ENCODE measurements around the gene MAML3.

MAML3 gene

GRCh38 chr4:140187316-140187695 is 33.3 kb upstream of the MAML3 start:
- Histone ChIP-seq H3K36me3 (ENCODE audit: low read depth) (no peaks in the 10 kb centered on the region), H3K4me1 (ENCODE audit: insufficient read depth, poor library complexity, severe bottlenecking) (peaks cover 14% of the 10 kb centered on the region), H3K27ac (ENCODE audit: poor library complexity, severe bottlenecking) (peak overlapping the region; percentile 24), H3K9me3 (ENCODE audit: severe bottlenecking) (no peaks in the 10 kb centered on the region), H3K4me3 (ENCODE audit: severe bottlenecking) (no peak overlapping the region), H3K27me3 (ENCODE audit: insufficient read depth, poor library complexity, severe bottlenecking) (no peaks in the 10 kb centered on the region)
- no peak for ATAC-seq (ENCODE audit: low read depth)
- DNase-seq (ENCODE audit: low spot score) = no peak
- TF ChIP-seq CTCF (IDR thresholded peaks at IDR 0.05; ENCODE audit: poor library complexity, severe bottlenecking) = no peak

GRCh38 chr4:140186651-140187315 is 32.8 kb upstream of the MAML3 start:
- Histone ChIP-seq H3K27ac (ENCODE audit: poor library complexity, severe bottlenecking) (peak overlapping the region; percentile 24), H3K27me3 (ENCODE audit: insufficient read depth, poor library complexity, severe bottlenecking) (no peaks in the 10 kb centered on the region), H3K4me1 (ENCODE audit: insufficient read depth, poor library complexity, severe bottlenecking) (peaks cover 14% of the 10 kb centered on the region), H3K4me3 (ENCODE audit: severe bottlenecking) (no peak overlapping the region), H3K9me3 (ENCODE audit: severe bottlenecking) (no peaks in the 10 kb centered on the region), H3K36me3 (ENCODE audit: low read depth) (no peaks in the 10 kb centered on the region)
- no peak for TF ChIP-seq CTCF (IDR thresholded peaks at IDR 0.05; ENCODE audit: poor library complexity, severe bottlenecking)
- peak; percentile 98 for ATAC-seq (ENCODE audit: low read depth)
- DNase-seq (ENCODE audit: low spot score) = peak; percentile 73

GRCh38 chr4:140186082-140186438 is 32.1 kb upstream of the MAML3 start:
- no peaks in the 10 kb centered on the region for H3K9me3 ChIP-seq (ENCODE audit: severe bottlenecking)
- H3K4me1 ChIP-seq (ENCODE audit: insufficient read depth, poor library complexity, severe bottlenecking) = peaks cover 14% of the 10 kb centered on the region
- peak overlapping the region; percentile 24 for H3K27ac ChIP-seq (ENCODE audit: poor library complexity, severe bottlenecking)
- no peak for TF ChIP-seq CTCF (IDR thresholded peaks at IDR 0.05; ENCODE audit: poor library complexity, severe bottlenecking)
- DNase-seq (ENCODE audit: low spot score) (no peak), ATAC-seq (ENCODE audit: low read depth) (no peak)
- H3K4me3 ChIP-seq (ENCODE audit: severe bottlenecking) = no peak overlapping the region
- H3K27me3 ChIP-seq (ENCODE audit: insufficient read depth, poor library complexity, severe bottlenecking) = no peaks in the 10 kb centered on the region
- no peaks in the 10 kb centered on the region for H3K36me3 ChIP-seq (ENCODE audit: low read depth)

- TF ChIP-seq CTCF (IDR thresholded peaks at IDR 0.05; ENCODE audit: poor library complexity, severe bottlenecking) = no peak
- peaks cover 14% of the 10 kb centered on the region for H3K4me1 ChIP-seq (ENCODE audit: insufficient read depth, poor library complexity, severe bottlenecking)
- DNase-seq (ENCODE audit: low spot score) = no peak
- no peaks in the 10 kb centered on the region for H3K36me3 ChIP-seq (ENCODE audit: low read depth)
- H3K27me3 ChIP-seq (ENCODE audit: insufficient read depth, poor library complexity, severe bottlenecking) = no peaks in the 10 kb centered on the region
- H3K9me3 ChIP-seq (ENCODE audit: severe bottlenecking) = no peaks in the 10 kb centered on the region
- no peak overlapping the region for H3K27ac ChIP-seq (ENCODE audit: poor library complexity, severe bottlenecking)
- ATAC-seq (ENCODE audit: low read depth) = no peak
- H3K4me3 ChIP-seq (ENCODE audit: severe bottlenecking) = no peak overlapping the region
Observed at GRCh38 chr4:140185412-140186081, 31.6 kb upstream of the MAML3 start.

- H3K27ac ChIP-seq (ENCODE audit: poor library complexity, severe bottlenecking) = no peak overlapping the region
- no peak for ATAC-seq (ENCODE audit: low read depth)
- no peak overlapping the region for H3K4me3 ChIP-seq (ENCODE audit: severe bottlenecking)
- H3K9me3 ChIP-seq (ENCODE audit: severe bottlenecking) = no peaks in the 10 kb centered on the region
- no peaks in the 10 kb centered on the region for H3K36me3 ChIP-seq (ENCODE audit: low read depth)
- H3K27me3 ChIP-seq (ENCODE audit: insufficient read depth, poor library complexity, severe bottlenecking) = no peaks in the 10 kb centered on the region
- TF ChIP-seq CTCF (IDR thresholded peaks at IDR 0.05; ENCODE audit: poor library complexity, severe bottlenecking) = no peak
- DNase-seq (ENCODE audit: low spot score) = no peak
- H3K4me1 ChIP-seq (ENCODE audit: insufficient read depth, poor library complexity, severe bottlenecking) = peaks cover 9% of the 10 kb centered on the region
Observed at GRCh38 chr4:140183270-140183669, 29.3 kb upstream of the MAML3 start.

Data from RWPE2 (cell line).